HepG2 (cell line): ENCODE data around the gene BCAR3. TPM values are rescaled to one million over a fixed set of nuclear protein-coding genes. Genes with fewer than 3 reads are reported as not detected.
A peak's percentile ranks its signal among the peaks of the same experiment; 100 is the strongest.

Experiments used
- ATAC-seq: fragments of 200-7000 bp; cut with Tn5 transposase; 3 replicates; pipeline ENCODE4 v1.9.1; 2020; ENCODE audit warnings: mild to moderate bottlenecking, moderate library complexity
- BruUV-seq: library from RNA; stranded (reverse); fragments of 400-500 nt; replicated peaks from 2 replicates; lab custom pipeline; 2021; lab: Mats Ljungman, UMichigan
- CTCF ChIA-PET: fragments of 300-600 bp; formaldehyde crosslinking; extraction: SDS; loops from one replicate; lab custom pipeline; 2021; ENCODE audit warnings: low total read pairs, inconsistent platforms, low intra/inter-chr PET ratio; lab: Yijun Ruan, JAX
- POLR2A ChIA-PET: fragments of 350-600 bp; sonication (Branson Sonifier 250); formaldehyde crosslinking; loops from one replicate; lab custom pipeline; 2020; ENCODE audit warnings: antibody characterized with exemption, inconsistent platforms; lab: Yijun Ruan, JAX
- DNase-seq: peaks from one replicate; pipeline ENCODE4 v3.0.0-alpha.2; 2015; ENCODE audit warnings: low spot score
- FAIRE-seq: peaks from 3 replicates; lab custom pipeline; 2011; peaks lifted over from hg19 to GRCh38; lab: Jason Lieb, UNC
- H2AFZ ChIP-seq: one replicate; pipeline ENCODE4 v1.6.1; 2011; ENCODE audit warnings: low read length, inconsistent platforms
- H3K27ac ChIP-seq: fragments of 300-600 bp; 3 replicates; pipeline ENCODE4 v1.8.0; 2011; ENCODE audit warnings: mixed run types, mild to moderate bottlenecking, mixed read lengths, low read length, inconsistent platforms; ENCODE audit not compliant: insufficient read depth; ENCODE audit errors: extremely low read length
- H3K27me3 ChIP-seq, 2 experiments: fragments of 200-600 bp in 1 of 2; 2 replicates in 1 of 2; 3 replicates in 1 of 2; pipeline versions ENCODE4 v1.6.0 to v1.8.0; 2011; ENCODE audit warnings: low read length in 2 of 2, mild to moderate bottlenecking in 2 of 2, moderate library complexity in 2 of 2, inconsistent platforms in 1 of 2; ENCODE audit not compliant: insufficient read depth in 2 of 2, control insufficient read depth in 1 of 2
- H3K36me3 ChIP-seq, 2 experiments: fragments of 200-600 bp in 1 of 2; replicated peaks in 1 of 2; 2 replicates in 1 of 2; 3 replicates in 1 of 2; pipeline versions ENCODE4 v1.5.1 to v1.8.0; 2011; ENCODE audit warnings: low read length in 2 of 2, inconsistent platforms in 1 of 2; ENCODE audit not compliant: insufficient read depth in 2 of 2, control insufficient read depth in 1 of 2
- H3K4me1 ChIP-seq: 2 replicates; pipeline ENCODE4 v1.5.1; 2012; ENCODE audit warnings: low read length, inconsistent platforms; ENCODE audit not compliant: insufficient read depth
- H3K4me2 ChIP-seq: 2 replicates; pipeline ENCODE4 v1.6.0; 2011; ENCODE audit warnings: low read depth, low read length, inconsistent platforms
- H3K4me3 ChIP-seq, 3 experiments: fragments of 200-600 bp in 1 of 3; sonication (generic), shearing (Covaris generic) in 1 of 3; replicated peaks in 1 of 3; 2 replicates each; pipeline ENCODE4 v1.5.1; 2011 to 2016; ENCODE audit warnings: low read length in 3 of 3, inconsistent platforms in 2 of 3, low read depth in 2 of 3, mild to moderate bottlenecking in 2 of 3, control low read depth in 1 of 3, mixed read lengths in 1 of 3; ENCODE audit not compliant: insufficient read depth in 1 of 3
- H3K79me2 ChIP-seq: one replicate; pipeline ENCODE4 v1.6.1; 2011; ENCODE audit warnings: low read length, inconsistent platforms; ENCODE audit not compliant: insufficient read depth
- H3K9ac ChIP-seq: 2 replicates; pipeline ENCODE4 v1.6.0; 2011; ENCODE audit warnings: mild to moderate bottlenecking, low read depth, low read length, inconsistent platforms; ENCODE audit not compliant: insufficient read depth
- H3K9me3 ChIP-seq: 2 replicates; pipeline ENCODE4 v1.5.1; 2012; ENCODE audit warnings: mild to moderate bottlenecking, low read length
- H4K20me1 ChIP-seq: 2 replicates; pipeline ENCODE4 v1.6.0; 2011; ENCODE audit warnings: inconsistent platforms, mild to moderate bottlenecking, low read length, moderate library complexity; ENCODE audit not compliant: insufficient read depth
- ELF1 ChIP-seq: sonication (generic); formaldehyde crosslinking; IDR thresholded peaks from 2 replicates; pipeline ENCODE4 v1.4.0; 2020; ENCODE audit warnings: missing genetic modification reagents
- HOXA5 ChIP-seq: sonication (generic); formaldehyde crosslinking; IDR thresholded peaks from 2 replicates; pipeline ENCODE4 v1.4.0; 2020; ENCODE audit warnings: missing genetic modification reagents
- ZKSCAN5 ChIP-seq: sonication (generic); formaldehyde crosslinking; IDR thresholded peaks from 2 replicates; pipeline ENCODE4 v1.5.1; 2020; ENCODE audit warnings: mild to moderate bottlenecking, missing genetic modification reagents
- ZNF567 ChIP-seq: sonication (generic); formaldehyde crosslinking; IDR thresholded peaks from 2 replicates; pipeline ENCODE4 v1.8.1; 2023; ENCODE audit warnings: mild to moderate bottlenecking, missing genetic modification reagents, borderline replicate concordance
- WGBS: methylation state at CpG from one replicate; pipeline ENCODE4 v1.1.6; 2017; ENCODE audit warnings: low lambda C conversion rate; 5-methylcytosine and 5-hydroxymethylcytosine counted together
- in situ Hi-C: cut with HindIII; loops from 2 replicates; pipeline ENCODE4 v1.10.0; 2017; ENCODE audit warnings: low pct_unique_long_range_greater_than_20kb; ENCODE audit not compliant: extremely low pct_ligation_motif_present
- intact Hi-C: fragments of 100-400 bp; cut with micrococcal nuclease; formaldehyde crosslinking; loops from one replicate; pipeline ENCODE4 v1.10.0; 2022; ENCODE audit not compliant: unreplicated experiment
- polyA plus RNA-seq, 8 experiments: library from polyadenylated mRNA; depleted of rRNA in 3 of 8; stranded (reverse) in 7 of 8; unstranded in 1 of 8; fragments of >200 nt; fragmentation: Illumina TruSeq in 4 of 8; extraction: Trizol in 4 of 8; gene quantifications; 2 replicates each; pipeline versions ENCODE4 v1.2.1 to v1.2.3, GENCODE V29; 2011 to 2016; ENCODE audit warnings: low read depth in 4 of 8, missing spikeins in 1 of 8, mixed read lengths in 1 of 8; ENCODE audit not compliant: insufficient read depth in 1 of 8
- total RNA-seq, 5 experiments: library from RNA; depleted of rRNA; stranded (reverse); fragments of >200 nt; fragmentation: Illumina TruSeq; extraction: Trizol; gene quantifications; 2 replicates each; pipeline ENCODE4 v1.2.3, GENCODE V29; 2016; ENCODE audit warnings: low read depth in 1 of 5
- TF ChIP-seq, protein P1 (sequence below): fragments of 450-650 bp; IDR thresholded peaks from 2 replicates; pipeline ENCODE4 v1.6.1; 2017; ENCODE audit warnings: mild to moderate bottlenecking
- TF ChIP-seq, protein P2 (sequence below): sonication (generic); formaldehyde crosslinking; IDR thresholded peaks from 2 replicates; pipeline ENCODE4 v1.5.1; 2020; ENCODE audit warnings: mild to moderate bottlenecking, missing genetic modification reagents
- TF ChIP-seq, protein P3 (sequence below): IDR thresholded peaks from 2 replicates; pipeline ENCODE4 v1.6.1; 2016; ENCODE audit warnings: low read depth, missing genetic modification reagents, missing compliant biosample characterization
- TF ChIP-seq, protein P4 (sequence below): sonication (generic); formaldehyde crosslinking; IDR thresholded peaks from 2 replicates; pipeline ENCODE4 v1.8.0; 2022; ENCODE audit warnings: mild to moderate bottlenecking, missing genetic modification reagents; ENCODE audit not compliant: insufficient replicate concordance

BCAR3 gene
- total and polyA plus RNA-seq, 2 of the 13 experiments (the other 11 are each of a cell fraction or from before 2014, with no cell fraction given) = 3.6 to 4.8 TPM

DNA sequence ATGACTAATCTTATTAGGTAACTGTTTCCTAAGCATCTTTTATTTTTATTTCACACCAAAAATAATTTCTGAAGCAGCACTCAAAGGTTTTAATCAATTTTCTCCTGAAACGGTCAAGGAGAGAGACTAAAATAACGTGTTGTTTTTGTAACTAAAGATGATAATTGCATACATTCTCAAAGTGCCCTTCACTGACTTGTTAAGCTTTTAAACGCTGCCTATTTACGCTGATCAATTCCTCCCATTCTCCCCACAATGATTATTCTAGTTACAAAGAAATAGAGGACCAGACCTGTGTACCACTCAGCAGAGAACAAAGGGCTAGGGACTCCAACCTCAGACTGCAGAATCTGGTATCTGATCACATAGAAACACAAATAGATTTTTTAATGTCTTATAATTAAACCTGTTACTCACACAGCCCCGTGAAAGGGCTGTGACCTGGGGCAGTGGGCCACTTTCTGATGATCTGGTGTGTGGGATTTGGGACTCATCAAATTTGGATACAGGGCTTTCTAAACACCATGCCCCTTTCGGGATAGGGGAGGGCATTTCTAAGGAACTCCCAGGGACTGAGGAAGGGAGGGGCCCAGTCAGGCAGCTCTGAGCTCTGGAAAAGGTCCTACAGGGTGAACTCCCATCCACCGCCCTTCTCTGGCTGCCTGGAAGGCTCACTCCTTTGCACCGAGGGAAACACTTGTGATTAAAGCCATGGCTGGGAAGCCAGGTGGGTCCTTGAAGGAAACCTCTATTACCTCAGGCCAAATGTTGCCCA is 65.2 kb downstream of the BCAR3 start:
- Histone ChIP-seq H4K20me1 (no peaks in the 10 kb centered on the region), H3K27ac (peak overlapping the region; percentile 100), H3K9ac (peak overlapping the region; percentile 91), H3K4me3 (peak overlapping the region in 1 of 3 experiments; percentile 62; a peak in 2 of 6 replicates), H3K4me2 (peak overlapping the region; percentile 89), H3K4me1 (peaks cover 93% of the 10 kb centered on the region), H2AFZ (no peak overlapping the region), H3K79me2 (peaks cover 7% of the 10 kb centered on the region), H3K27me3 (no peaks in the 10 kb centered on the region), H3K36me3 (no peaks in the 10 kb centered on the region), H3K9me3 (no peaks in the 10 kb centered on the region)
- CTCF ChIA-PET = no interaction called here
- no TSS peak for BruUV-seq
- 82% methylated on average over 8 of the region's 8 CpGs for WGBS
- no peak for FAIRE-seq
- DNase-seq = no peak
- POLR2A ChIA-PET = interaction anchor here (0.6 to 9.3 kb wide), 20 partner anchors 8 to 438 kb away, joined by 3 to 214 read pairs (median 12); partner anchors contain the start of genes BCAR3, DR1 and FNBP1L
- in situ Hi-C loops = loop anchor here (5.0 kb wide), 1 partner anchor 169 kb away; the partner anchor contains the start of gene FNBP1L
- no peak for ATAC-seq
- intact Hi-C loops = loop anchor here (5.0 kb wide), 2 partner anchors 231 to 269 kb away; partner anchors contain the start of gene DR1
- TF ChIP-seq, protein P1, sequence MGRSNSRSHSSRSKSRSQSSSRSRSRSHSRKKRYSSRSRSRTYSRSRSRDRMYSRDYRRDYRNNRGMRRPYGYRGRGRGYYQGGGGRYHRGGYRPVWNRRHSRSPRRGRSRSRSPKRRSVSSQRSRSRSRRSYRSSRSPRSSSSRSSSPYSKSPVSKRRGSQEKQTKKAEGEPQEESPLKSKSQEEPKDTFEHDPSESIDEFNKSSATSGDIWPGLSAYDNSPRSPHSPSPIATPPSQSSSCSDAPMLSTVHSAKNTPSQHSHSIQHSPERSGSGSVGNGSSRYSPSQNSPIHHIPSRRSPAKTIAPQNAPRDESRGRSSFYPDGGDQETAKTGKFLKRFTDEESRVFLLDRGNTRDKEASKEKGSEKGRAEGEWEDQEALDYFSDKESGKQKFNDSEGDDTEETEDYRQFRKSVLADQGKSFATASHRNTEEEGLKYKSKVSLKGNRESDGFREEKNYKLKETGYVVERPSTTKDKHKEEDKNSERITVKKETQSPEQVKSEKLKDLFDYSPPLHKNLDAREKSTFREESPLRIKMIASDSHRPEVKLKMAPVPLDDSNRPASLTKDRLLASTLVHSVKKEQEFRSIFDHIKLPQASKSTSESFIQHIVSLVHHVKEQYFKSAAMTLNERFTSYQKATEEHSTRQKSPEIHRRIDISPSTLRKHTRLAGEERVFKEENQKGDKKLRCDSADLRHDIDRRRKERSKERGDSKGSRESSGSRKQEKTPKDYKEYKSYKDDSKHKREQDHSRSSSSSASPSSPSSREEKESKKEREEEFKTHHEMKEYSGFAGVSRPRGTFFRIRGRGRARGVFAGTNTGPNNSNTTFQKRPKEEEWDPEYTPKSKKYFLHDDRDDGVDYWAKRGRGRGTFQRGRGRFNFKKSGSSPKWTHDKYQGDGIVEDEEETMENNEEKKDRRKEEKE = no peak
- TF ChIP-seq ELF1 (CRISPR knock-in tag) (0 out of 2 replicates have a peak, but pooled peaks have one; percentile 2), HOXA5 (CRISPR knock-in tag) (no peak), ZNF567 (CRISPR knock-in tag) (no peak), ZKSCAN5 (CRISPR knock-in tag) (0 out of 2 replicates have a peak, but pooled peaks have one; percentile 28)
- TF ChIP-seq, protein P2, sequence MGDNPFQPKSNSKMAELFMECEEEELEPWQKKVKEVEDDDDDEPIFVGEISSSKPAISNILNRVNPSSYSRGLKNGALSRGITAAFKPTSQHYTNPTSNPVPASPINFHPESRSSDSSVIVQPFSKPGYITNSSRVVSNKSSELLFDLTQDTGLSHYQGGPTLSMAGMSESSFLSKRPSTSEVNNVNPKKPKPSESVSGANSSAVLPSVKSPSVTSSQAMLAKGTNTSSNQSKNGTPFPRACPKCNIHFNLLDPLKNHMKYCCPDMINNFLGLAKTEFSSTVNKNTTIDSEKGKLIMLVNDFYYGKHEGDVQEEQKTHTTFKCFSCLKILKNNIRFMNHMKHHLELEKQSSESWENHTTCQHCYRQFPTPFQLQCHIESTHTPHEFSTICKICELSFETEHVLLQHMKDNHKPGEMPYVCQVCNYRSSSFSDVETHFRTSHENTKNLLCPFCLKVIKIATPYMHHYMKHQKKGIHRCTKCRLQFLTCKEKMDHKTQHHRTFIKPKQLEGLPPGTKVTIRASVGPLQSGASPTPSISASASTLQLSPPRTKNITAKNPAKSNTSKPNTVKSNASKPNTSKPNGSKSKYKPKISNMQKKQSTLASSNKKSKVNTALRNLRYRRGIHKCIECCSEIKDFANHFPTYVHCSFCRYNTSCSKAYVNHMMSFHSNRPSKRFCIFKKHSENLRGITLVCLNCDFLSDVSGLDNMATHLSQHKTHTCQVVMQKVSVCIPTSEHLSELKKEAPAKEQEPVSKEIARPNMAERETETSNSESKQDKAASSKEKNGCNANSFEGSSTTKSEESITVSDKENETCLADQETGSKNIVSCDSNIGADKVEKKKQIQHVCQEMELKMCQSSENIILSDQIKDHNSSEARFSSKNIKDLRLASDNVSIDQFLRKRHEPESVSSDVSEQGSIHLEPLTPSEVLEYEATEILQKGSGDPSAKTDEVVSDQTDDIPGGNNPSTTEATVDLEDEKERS (CRISPR knock-in tag) = no peak
- TF ChIP-seq, protein P3, sequence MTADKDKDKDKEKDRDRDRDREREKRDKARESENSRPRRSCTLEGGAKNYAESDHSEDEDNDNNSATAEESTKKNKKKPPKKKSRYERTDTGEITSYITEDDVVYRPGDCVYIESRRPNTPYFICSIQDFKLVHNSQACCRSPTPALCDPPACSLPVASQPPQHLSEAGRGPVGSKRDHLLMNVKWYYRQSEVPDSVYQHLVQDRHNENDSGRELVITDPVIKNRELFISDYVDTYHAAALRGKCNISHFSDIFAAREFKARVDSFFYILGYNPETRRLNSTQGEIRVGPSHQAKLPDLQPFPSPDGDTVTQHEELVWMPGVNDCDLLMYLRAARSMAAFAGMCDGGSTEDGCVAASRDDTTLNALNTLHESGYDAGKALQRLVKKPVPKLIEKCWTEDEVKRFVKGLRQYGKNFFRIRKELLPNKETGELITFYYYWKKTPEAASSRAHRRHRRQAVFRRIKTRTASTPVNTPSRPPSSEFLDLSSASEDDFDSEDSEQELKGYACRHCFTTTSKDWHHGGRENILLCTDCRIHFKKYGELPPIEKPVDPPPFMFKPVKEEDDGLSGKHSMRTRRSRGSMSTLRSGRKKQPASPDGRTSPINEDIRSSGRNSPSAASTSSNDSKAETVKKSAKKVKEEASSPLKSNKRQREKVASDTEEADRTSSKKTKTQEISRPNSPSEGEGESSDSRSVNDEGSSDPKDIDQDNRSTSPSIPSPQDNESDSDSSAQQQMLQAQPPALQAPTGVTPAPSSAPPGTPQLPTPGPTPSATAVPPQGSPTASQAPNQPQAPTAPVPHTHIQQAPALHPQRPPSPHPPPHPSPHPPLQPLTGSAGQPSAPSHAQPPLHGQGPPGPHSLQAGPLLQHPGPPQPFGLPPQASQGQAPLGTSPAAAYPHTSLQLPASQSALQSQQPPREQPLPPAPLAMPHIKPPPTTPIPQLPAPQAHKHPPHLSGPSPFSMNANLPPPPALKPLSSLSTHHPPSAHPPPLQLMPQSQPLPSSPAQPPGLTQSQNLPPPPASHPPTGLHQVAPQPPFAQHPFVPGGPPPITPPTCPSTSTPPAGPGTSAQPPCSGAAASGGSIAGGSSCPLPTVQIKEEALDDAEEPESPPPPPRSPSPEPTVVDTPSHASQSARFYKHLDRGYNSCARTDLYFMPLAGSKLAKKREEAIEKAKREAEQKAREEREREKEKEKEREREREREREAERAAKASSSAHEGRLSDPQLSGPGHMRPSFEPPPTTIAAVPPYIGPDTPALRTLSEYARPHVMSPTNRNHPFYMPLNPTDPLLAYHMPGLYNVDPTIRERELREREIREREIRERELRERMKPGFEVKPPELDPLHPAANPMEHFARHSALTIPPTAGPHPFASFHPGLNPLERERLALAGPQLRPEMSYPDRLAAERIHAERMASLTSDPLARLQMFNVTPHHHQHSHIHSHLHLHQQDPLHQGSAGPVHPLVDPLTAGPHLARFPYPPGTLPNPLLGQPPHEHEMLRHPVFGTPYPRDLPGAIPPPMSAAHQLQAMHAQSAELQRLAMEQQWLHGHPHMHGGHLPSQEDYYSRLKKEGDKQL = no peak
- TF ChIP-seq, protein P4, sequence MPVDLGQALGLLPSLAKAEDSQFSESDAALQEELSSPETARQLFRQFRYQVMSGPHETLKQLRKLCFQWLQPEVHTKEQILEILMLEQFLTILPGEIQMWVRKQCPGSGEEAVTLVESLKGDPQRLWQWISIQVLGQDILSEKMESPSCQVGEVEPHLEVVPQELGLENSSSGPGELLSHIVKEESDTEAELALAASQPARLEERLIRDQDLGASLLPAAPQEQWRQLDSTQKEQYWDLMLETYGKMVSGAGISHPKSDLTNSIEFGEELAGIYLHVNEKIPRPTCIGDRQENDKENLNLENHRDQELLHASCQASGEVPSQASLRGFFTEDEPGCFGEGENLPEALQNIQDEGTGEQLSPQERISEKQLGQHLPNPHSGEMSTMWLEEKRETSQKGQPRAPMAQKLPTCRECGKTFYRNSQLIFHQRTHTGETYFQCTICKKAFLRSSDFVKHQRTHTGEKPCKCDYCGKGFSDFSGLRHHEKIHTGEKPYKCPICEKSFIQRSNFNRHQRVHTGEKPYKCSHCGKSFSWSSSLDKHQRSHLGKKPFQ (CRISPR knock-in tag) = no peak
